Endothelial cell (in vitro differentiated cells): ENCODE measurements around the gene HEXD. TPM values are rescaled to one million over a fixed set of nuclear protein-coding genes. Genes with fewer than 3 reads are reported as not detected.

Experiments
- DNase-seq: peaks from one replicate; pipeline ENCODE4 v3.0.0; 2021; ENCODE audit warnings: low spot score
- H3K27ac Mint-ChIP-seq: one replicate; pipeline ENCODE4 v1.8.0; 2021; ENCODE audit warnings: mixed read lengths, inconsistent platforms; ENCODE audit not compliant: unreplicated experiment
- H3K27me3 Mint-ChIP-seq: one replicate; pipeline ENCODE4 v1.8.0; 2021; ENCODE audit warnings: mild to moderate bottlenecking, moderate library complexity, mixed read lengths, inconsistent platforms; ENCODE audit not compliant: unreplicated experiment
- H3K36me3 Mint-ChIP-seq: one replicate; pipeline ENCODE4 v1.8.0; 2021; ENCODE audit warnings: mild to moderate bottlenecking, low read depth, mixed read lengths, inconsistent platforms; ENCODE audit not compliant: unreplicated experiment
- H3K4me1 Mint-ChIP-seq: one replicate; pipeline ENCODE4 v1.8.0; 2021; ENCODE audit warnings: mild to moderate bottlenecking, mixed read lengths, inconsistent platforms; ENCODE audit not compliant: unreplicated experiment
- H3K4me3 Mint-ChIP-seq: one replicate; pipeline ENCODE4 v1.8.0; 2021; ENCODE audit warnings: mild to moderate bottlenecking, mixed read lengths, inconsistent platforms; ENCODE audit not compliant: unreplicated experiment
- H3K9me3 Mint-ChIP-seq: one replicate; pipeline ENCODE4 v1.8.0; 2021; ENCODE audit warnings: mixed read lengths, inconsistent platforms; ENCODE audit not compliant: unreplicated experiment
- total RNA-seq: library from RNA; stranded (reverse); fragmentation: NEBNext Ultra II Directional; extraction: Animal tissue kit (Norgen Biotek cat#: 25700); gene quantifications from one replicate; pipeline ENCODE4 v1.2.1, GENCODE V29; 2021; ENCODE audit not compliant: unreplicated experiment
- TF ChIP-seq, protein P1 (sequence below): fragments of 200-600 bp; sonication (generic); IDR thresholded peaks from one replicate; pipeline ENCODE4 v1.5.0; 2021; ENCODE audit warnings: antibody characterized with exemption; ENCODE audit not compliant: unreplicated experiment

Gene HEXD
- total RNA-seq, 1 donor from 2014 or later = 22.0 TPM

DNA sequence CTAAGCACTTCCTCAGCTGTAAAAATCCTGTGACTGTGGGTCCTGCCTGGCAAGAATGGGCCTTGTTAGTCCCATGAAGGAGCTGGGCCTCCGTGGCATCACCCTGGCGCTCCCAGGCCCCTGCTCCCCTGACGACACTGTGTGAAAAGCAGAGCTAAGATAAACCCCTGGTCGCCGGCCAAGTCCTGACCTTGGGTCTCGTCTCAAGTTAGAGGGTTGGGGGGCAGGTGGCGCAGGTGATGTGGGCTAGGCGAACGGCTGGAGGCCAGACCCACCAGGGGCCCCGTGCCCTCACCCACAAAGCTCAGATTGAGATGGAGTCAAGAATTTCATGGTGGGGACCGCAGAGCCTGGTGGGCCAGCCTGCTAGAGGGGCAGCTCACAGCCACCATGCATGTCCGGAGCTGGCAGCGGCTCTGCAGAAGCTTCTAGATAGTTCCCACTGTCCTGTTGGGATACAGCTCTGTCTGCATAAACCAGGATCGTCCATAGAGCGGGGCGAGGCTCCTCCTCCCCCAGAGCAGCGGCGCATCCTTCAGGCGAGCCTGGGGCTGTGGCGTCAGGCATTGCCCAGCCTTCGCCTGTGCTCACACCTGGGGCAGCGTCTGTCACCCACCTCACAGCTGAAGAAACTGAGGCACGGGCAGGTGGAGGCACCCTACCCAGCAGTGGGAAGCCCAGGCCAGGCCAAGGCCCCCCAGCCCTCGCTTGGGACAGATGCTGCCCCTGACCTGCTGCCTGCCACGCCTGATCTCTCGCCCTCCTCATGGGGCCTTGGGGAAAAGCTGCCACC is 20.4 kb downstream of the HEXD start:
- no peaks in the 10 kb centered on the region for H3K4me1 Mint-ChIP-seq
- H3K9me3 Mint-ChIP-seq = no peaks in the 10 kb centered on the region
- no peak overlapping the region for H3K4me3 Mint-ChIP-seq
- no peak overlapping the region for H3K27ac Mint-ChIP-seq
- peaks cover 5% of the 10 kb centered on the region for H3K27me3 Mint-ChIP-seq
- DNase-seq = no peak
- TF ChIP-seq, protein P1, sequence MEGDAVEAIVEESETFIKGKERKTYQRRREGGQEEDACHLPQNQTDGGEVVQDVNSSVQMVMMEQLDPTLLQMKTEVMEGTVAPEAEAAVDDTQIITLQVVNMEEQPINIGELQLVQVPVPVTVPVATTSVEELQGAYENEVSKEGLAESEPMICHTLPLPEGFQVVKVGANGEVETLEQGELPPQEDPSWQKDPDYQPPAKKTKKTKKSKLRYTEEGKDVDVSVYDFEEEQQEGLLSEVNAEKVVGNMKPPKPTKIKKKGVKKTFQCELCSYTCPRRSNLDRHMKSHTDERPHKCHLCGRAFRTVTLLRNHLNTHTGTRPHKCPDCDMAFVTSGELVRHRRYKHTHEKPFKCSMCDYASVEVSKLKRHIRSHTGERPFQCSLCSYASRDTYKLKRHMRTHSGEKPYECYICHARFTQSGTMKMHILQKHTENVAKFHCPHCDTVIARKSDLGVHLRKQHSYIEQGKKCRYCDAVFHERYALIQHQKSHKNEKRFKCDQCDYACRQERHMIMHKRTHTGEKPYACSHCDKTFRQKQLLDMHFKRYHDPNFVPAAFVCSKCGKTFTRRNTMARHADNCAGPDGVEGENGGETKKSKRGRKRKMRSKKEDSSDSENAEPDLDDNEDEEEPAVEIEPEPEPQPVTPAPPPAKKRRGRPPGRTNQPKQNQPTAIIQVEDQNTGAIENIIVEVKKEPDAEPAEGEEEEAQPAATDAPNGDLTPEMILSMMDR = no peak
- H3K36me3 Mint-ChIP-seq = peaks cover 15% of the 10 kb centered on the region

GRCh38 chr17:82439194-82439828 is 21.2 kb downstream of the HEXD start:
- no peak for DNase-seq
- peaks cover 15% of the 10 kb centered on the region for H3K36me3 Mint-ChIP-seq

GRCh38 chr17:82439829-82440365 is 21.8 kb downstream of the HEXD start:
- DNase-seq = no peak
- TF ChIP-seq, protein P1 = no peak
- Mint-ChIP-seq H3K9me3 (no peaks in the 10 kb centered on the region), H3K27me3 (peaks cover 5% of the 10 kb centered on the region), H3K36me3 (peaks cover 15% of the 10 kb centered on the region), H3K4me1 (no peaks in the 10 kb centered on the region), H3K4me3 (no peak overlapping the region), H3K27ac (no peak overlapping the region)

More at GRCh38 chr17:82439194-82439828, 21.2 kb downstream of the HEXD start:
- no peak overlapping the region for H3K4me3 Mint-ChIP-seq
- TF ChIP-seq, protein P1 = no peak
- H3K9me3 Mint-ChIP-seq = no peaks in the 10 kb centered on the region
- H3K27ac Mint-ChIP-seq = no peak overlapping the region
- no peaks in the 10 kb centered on the region for H3K4me1 Mint-ChIP-seq
- peaks cover 5% of the 10 kb centered on the region for H3K27me3 Mint-ChIP-seq

- Mint-ChIP-seq H3K4me1 (no peaks in the 10 kb centered on the region), H3K4me3 (no peak overlapping the region), H3K27me3 (peaks cover 3% of the 10 kb centered on the region), H3K9me3 (no peaks in the 10 kb centered on the region), H3K36me3 (peaks cover 15% of the 10 kb centered on the region), H3K27ac (peak overlapping the region; percentile 59)
- TF ChIP-seq, protein P1 = no peak
- no peak for DNase-seq
Observed at GRCh38 chr17:82440469-82440981, 22.4 kb downstream of the HEXD start.
